ENCODE results near the gene STIP1. TPM values are rescaled to one million over a fixed set of nuclear protein-coding genes. Genes with fewer than 3 reads are reported as not detected.

Gene STIP1
- total and polyA plus RNA-seq, 9 of the 15 experiments (the other 6 are each of a cell fraction or from before 2014, with no cell fraction given) = 58.1 to 465 (median 346) TPM

DNA sequence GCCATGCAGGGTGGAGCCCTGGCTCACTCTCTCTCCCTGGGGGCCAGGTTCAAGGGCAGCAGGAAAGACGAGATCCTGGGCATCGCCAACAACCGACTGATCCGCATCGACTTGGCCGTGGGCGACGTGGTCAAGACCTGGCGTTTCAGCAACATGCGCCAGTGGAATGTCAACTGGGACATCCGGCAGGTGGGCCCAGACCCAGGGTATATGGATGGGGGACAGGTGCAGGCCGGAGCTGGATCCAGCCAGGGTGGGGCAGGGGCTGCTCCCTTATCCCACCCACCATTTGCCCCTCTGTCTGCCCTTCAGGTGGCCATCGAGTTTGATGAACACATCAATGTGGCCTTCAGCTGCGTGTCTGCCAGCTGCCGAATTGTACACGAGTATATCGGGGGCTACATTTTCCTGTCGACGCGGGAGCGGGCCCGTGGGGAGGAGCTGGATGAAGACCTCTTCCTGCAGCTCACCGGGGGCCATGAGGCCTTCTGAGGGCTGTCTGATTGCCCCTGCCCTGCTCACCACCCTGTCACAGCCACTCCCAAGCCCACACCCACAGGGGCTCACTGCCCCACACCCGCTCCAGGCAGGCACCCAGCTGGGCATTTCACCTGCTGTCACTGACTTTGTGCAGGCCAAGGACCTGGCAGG, 37.2 kb downstream of the STIP1 start (continued):
- TF ChIP-seq POLR2H (tag; IDR thresholded peaks at IDR 0.05; ENCODE audit: low read depth) (no peak), ZNF239 (CRISPR knock-in tag; IDR thresholded peaks at IDR 0.05) (no peak), LARP7 (IDR thresholded peaks at IDR 0.05) (no peak), FOXP1 (CRISPR knock-in tag; IDR thresholded peaks at IDR 0.05) (no peak), ZNF717 (CRISPR knock-in tag; IDR thresholded peaks at IDR 0.05) (no peak), RBM22 (IDR thresholded peaks at IDR 0.05; ENCODE audit: low read depth, low read length, poor library complexity, severe bottlenecking) (peak; percentile 62), HMGN3 (IDR thresholded peaks at IDR 0.05; ENCODE audit: borderline replicate concordance, extremely low read depth, insufficient read length, low read depth, low read length) (peak; percentile 19), JUN (IDR thresholded peaks at IDR 0.05; ENCODE audit: borderline replicate concordance, low read depth, low read length) (no peak), JUN (CRISPR knock-in tag; IDR thresholded peaks at IDR 0.05; ENCODE audit: borderline replicate concordance) (no peak), SIN3B (IDR thresholded peaks at IDR 0.05; ENCODE audit: low read depth) (no peak), JUND (IDR thresholded peaks at IDR 0.05; ENCODE audit: borderline replicate concordance, low read depth, low read length) (no peak), JUND (tag; IDR thresholded peaks at IDR 0.05; ENCODE audit: borderline replicate concordance, low read depth, low read length) (no peak), ETV6 (IDR thresholded peaks at IDR 0.05; ENCODE audit: borderline replicate concordance in 1 of 2, low read depth in 2 of 2, low read length in 1 of 2) (no peak), ETV6 (CRISPR knock-in tag; IDR thresholded peaks at IDR 0.05; ENCODE audit: borderline replicate concordance) (no peak), BRD4 (IDR thresholded peaks at IDR 0.05) (no peak), RBFOX2 (IDR thresholded peaks at IDR 0.05; ENCODE audit: low read depth, low read length) (peak; percentile 67), YY1 (IDR thresholded peaks at IDR 0.05; ENCODE audit: borderline replicate concordance in 1 of 3, control insufficient read depth in 1 of 3, extremely low read depth in 1 of 3, insufficient read depth in 3 of 3, insufficient read length in 1 of 3, insufficient replicate concordance in 2 of 3, low read depth in 1 of 3, low read length in 2 of 3) (no peak), POLR2G (IDR thresholded peaks at IDR 0.05; ENCODE audit: low read depth, low read length) (peak; percentile 83), CBFA2T2 (conservative IDR thresholded peaks at IDR 0.05) (no peak), GATAD2A (IDR thresholded peaks at IDR 0.05) (no peak), RBM14 (IDR thresholded peaks at IDR 0.05; ENCODE audit: borderline replicate concordance, insufficient read depth, low read depth, low read length) (no peak)
- TF ChIP-seq, protein P1, sequence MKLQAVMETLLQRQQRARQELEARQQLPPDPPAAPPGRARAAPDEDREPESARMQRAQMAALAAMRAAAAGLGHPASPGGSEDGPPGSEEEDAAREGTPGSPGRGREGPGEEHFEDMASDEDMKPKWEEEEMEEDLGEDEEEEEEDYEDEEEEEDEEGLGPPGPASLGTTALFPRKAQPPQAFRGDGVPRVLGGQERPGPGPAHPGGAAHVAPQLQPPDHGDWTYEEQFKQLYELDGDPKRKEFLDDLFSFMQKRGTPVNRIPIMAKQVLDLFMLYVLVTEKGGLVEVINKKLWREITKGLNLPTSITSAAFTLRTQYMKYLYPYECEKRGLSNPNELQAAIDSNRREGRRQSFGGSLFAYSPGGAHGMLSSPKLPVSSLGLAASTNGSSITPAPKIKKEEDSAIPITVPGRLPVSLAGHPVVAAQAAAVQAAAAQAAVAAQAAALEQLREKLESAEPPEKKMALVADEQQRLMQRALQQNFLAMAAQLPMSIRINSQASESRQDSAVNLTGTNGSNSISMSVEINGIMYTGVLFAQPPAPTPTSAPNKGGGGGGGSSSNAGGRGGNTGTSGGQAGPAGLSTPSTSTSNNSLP (IDR thresholded peaks at IDR 0.05; ENCODE audit: borderline replicate concordance, low read depth, low read length) = no peak
- TF ChIP-seq, protein P2, sequence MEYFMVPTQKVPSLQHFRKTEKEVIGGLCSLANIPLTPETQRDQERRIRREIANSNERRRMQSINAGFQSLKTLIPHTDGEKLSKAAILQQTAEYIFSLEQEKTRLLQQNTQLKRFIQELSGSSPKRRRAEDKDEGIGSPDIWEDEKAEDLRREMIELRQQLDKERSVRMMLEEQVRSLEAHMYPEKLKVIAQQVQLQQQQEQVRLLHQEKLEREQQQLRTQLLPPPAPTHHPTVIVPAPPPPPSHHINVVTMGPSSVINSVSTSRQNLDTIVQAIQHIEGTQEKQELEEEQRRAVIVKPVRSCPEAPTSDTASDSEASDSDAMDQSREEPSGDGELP (CRISPR knock-in tag; IDR thresholded peaks at IDR 0.05; ENCODE audit: borderline replicate concordance) = 0 out of 2 replicates have a peak, but pooled peaks have one; percentile 30
